HepG2 (cell line): ENCODE results near the gene B3GNT5. TPM values are rescaled to one million over a fixed set of nuclear protein-coding genes. Genes with fewer than 3 reads are reported as not detected.

Source experiments
- ATAC-seq: fragments of 200-7000 bp; cut with Tn5 transposase; 3 replicates; pipeline ENCODE4 v1.9.1; 2020; ENCODE audit warnings: mild to moderate bottlenecking, moderate library complexity
- BruUV-seq: library from RNA; stranded (reverse); fragments of 400-500 nt; replicated peaks from 2 replicates; lab custom pipeline; 2021; lab: Mats Ljungman, UMichigan
- CTCF ChIA-PET: fragments of 300-600 bp; formaldehyde crosslinking; extraction: SDS; loops from one replicate; lab custom pipeline; 2021; ENCODE audit warnings: low total read pairs, inconsistent platforms, low intra/inter-chr PET ratio; lab: Yijun Ruan, JAX
- POLR2A ChIA-PET: fragments of 350-600 bp; sonication (Branson Sonifier 250); formaldehyde crosslinking; loops from one replicate; lab custom pipeline; 2020; ENCODE audit warnings: antibody characterized with exemption, inconsistent platforms; lab: Yijun Ruan, JAX
- DNase-seq: peaks from one replicate; pipeline ENCODE4 v3.0.0-alpha.2; 2015; ENCODE audit warnings: low spot score
- FAIRE-seq: peaks from 3 replicates; lab custom pipeline; 2011; peaks lifted over from hg19 to GRCh38; lab: Jason Lieb, UNC
- H2AFZ ChIP-seq: one replicate; pipeline ENCODE4 v1.6.1; 2011; ENCODE audit warnings: low read length, inconsistent platforms
- H3K27ac ChIP-seq: fragments of 300-600 bp; 3 replicates; pipeline ENCODE4 v1.8.0; 2011; ENCODE audit warnings: mixed run types, mild to moderate bottlenecking, mixed read lengths, low read length, inconsistent platforms; ENCODE audit not compliant: insufficient read depth; ENCODE audit errors: extremely low read length
- H3K27me3 ChIP-seq, 2 experiments: fragments of 200-600 bp in 1 of 2; 2 replicates in 1 of 2; 3 replicates in 1 of 2; pipeline versions ENCODE4 v1.6.0 to v1.8.0; 2011; ENCODE audit warnings: low read length in 2 of 2, mild to moderate bottlenecking in 2 of 2, moderate library complexity in 2 of 2, inconsistent platforms in 1 of 2; ENCODE audit not compliant: insufficient read depth in 2 of 2, control insufficient read depth in 1 of 2
- H3K36me3 ChIP-seq, 2 experiments: fragments of 200-600 bp in 1 of 2; replicated peaks in 1 of 2; 2 replicates in 1 of 2; 3 replicates in 1 of 2; pipeline versions ENCODE4 v1.5.1 to v1.8.0; 2011; ENCODE audit warnings: low read length in 2 of 2, inconsistent platforms in 1 of 2; ENCODE audit not compliant: insufficient read depth in 2 of 2, control insufficient read depth in 1 of 2
- H3K4me1 ChIP-seq: 2 replicates; pipeline ENCODE4 v1.5.1; 2012; ENCODE audit warnings: low read length, inconsistent platforms; ENCODE audit not compliant: insufficient read depth
- H3K4me2 ChIP-seq: 2 replicates; pipeline ENCODE4 v1.6.0; 2011; ENCODE audit warnings: low read depth, low read length, inconsistent platforms
- H3K4me3 ChIP-seq, 3 experiments: fragments of 200-600 bp in 1 of 3; sonication (generic), shearing (Covaris generic) in 1 of 3; replicated peaks in 1 of 3; 2 replicates each; pipeline ENCODE4 v1.5.1; 2011 to 2016; ENCODE audit warnings: low read length in 3 of 3, inconsistent platforms in 2 of 3, low read depth in 2 of 3, mild to moderate bottlenecking in 2 of 3, control low read depth in 1 of 3, mixed read lengths in 1 of 3; ENCODE audit not compliant: insufficient read depth in 1 of 3
- H3K79me2 ChIP-seq: one replicate; pipeline ENCODE4 v1.6.1; 2011; ENCODE audit warnings: low read length, inconsistent platforms; ENCODE audit not compliant: insufficient read depth
- H3K9ac ChIP-seq: 2 replicates; pipeline ENCODE4 v1.6.0; 2011; ENCODE audit warnings: mild to moderate bottlenecking, low read depth, low read length, inconsistent platforms; ENCODE audit not compliant: insufficient read depth
- H3K9me3 ChIP-seq: 2 replicates; pipeline ENCODE4 v1.5.1; 2012; ENCODE audit warnings: mild to moderate bottlenecking, low read length
- H4K20me1 ChIP-seq: 2 replicates; pipeline ENCODE4 v1.6.0; 2011; ENCODE audit warnings: inconsistent platforms, mild to moderate bottlenecking, low read length, moderate library complexity; ENCODE audit not compliant: insufficient read depth
- ATF7 ChIP-seq, 2 experiments: fragments of 450-650 bp in 1 of 2; sonication (generic) in 1 of 2; formaldehyde crosslinking in 1 of 2; IDR thresholded peaks; 2 replicates each; pipeline versions ENCODE4 v1.4.0 to v1.6.1; 2016 to 2020; ENCODE audit warnings: antibody characterized with exemption in 1 of 2, mild to moderate bottlenecking in 1 of 2, missing genetic modification reagents in 1 of 2
- SNAPC4 ChIP-seq: sonication (generic); formaldehyde crosslinking; IDR thresholded peaks from 2 replicates; pipeline ENCODE4 v1.4.0; 2020; ENCODE audit warnings: mild to moderate bottlenecking, missing genetic modification reagents
- ZBTB33 ChIP-seq: sonication (generic); formaldehyde crosslinking; IDR thresholded peaks from 2 replicates; pipeline ENCODE4 v1.4.0; 2020; ENCODE audit warnings: missing genetic modification reagents
- ZBTB40 ChIP-seq, 2 experiments: fragments of 450-650 bp in 1 of 2; sonication (generic) in 1 of 2; formaldehyde crosslinking in 1 of 2; IDR thresholded peaks; 2 replicates each; pipeline versions ENCODE4 v1.6.1 to v1.8.0; 2016 to 2022; ENCODE audit warnings: antibody characterized with exemption in 1 of 2, mild to moderate bottlenecking in 1 of 2, missing genetic modification reagents in 1 of 2
- ZSCAN25 ChIP-seq: sonication (generic); formaldehyde crosslinking; IDR thresholded peaks from 2 replicates; pipeline ENCODE4 v1.8.0; 2022; ENCODE audit warnings: mild to moderate bottlenecking, missing genetic modification reagents
- WGBS: methylation state at CpG from one replicate; pipeline ENCODE4 v1.1.6; 2017; ENCODE audit warnings: low lambda C conversion rate; 5-methylcytosine and 5-hydroxymethylcytosine counted together
- in situ Hi-C: cut with HindIII; loops from 2 replicates; pipeline ENCODE4 v1.10.0; 2017; ENCODE audit warnings: low pct_unique_long_range_greater_than_20kb; ENCODE audit not compliant: extremely low pct_ligation_motif_present
- intact Hi-C: fragments of 100-400 bp; cut with micrococcal nuclease; formaldehyde crosslinking; loops from one replicate; pipeline ENCODE4 v1.10.0; 2022; ENCODE audit not compliant: unreplicated experiment
- polyA plus RNA-seq, 8 experiments: library from polyadenylated mRNA; depleted of rRNA in 3 of 8; stranded (reverse) in 7 of 8; unstranded in 1 of 8; fragments of >200 nt; fragmentation: Illumina TruSeq in 4 of 8; extraction: Trizol in 4 of 8; gene quantifications; 2 replicates each; pipeline versions ENCODE4 v1.2.1 to v1.2.3, GENCODE V29; 2011 to 2016; ENCODE audit warnings: low read depth in 4 of 8, missing spikeins in 1 of 8, mixed read lengths in 1 of 8; ENCODE audit not compliant: insufficient read depth in 1 of 8
- total RNA-seq, 5 experiments: library from RNA; depleted of rRNA; stranded (reverse); fragments of >200 nt; fragmentation: Illumina TruSeq; extraction: Trizol; gene quantifications; 2 replicates each; pipeline ENCODE4 v1.2.3, GENCODE V29; 2016; ENCODE audit warnings: low read depth in 1 of 5

B3GNT5 gene
- total and polyA plus RNA-seq, 2 of the 13 experiments (the other 11 are each of a cell fraction or from before 2014, with no cell fraction given), result not detected

DNA sequence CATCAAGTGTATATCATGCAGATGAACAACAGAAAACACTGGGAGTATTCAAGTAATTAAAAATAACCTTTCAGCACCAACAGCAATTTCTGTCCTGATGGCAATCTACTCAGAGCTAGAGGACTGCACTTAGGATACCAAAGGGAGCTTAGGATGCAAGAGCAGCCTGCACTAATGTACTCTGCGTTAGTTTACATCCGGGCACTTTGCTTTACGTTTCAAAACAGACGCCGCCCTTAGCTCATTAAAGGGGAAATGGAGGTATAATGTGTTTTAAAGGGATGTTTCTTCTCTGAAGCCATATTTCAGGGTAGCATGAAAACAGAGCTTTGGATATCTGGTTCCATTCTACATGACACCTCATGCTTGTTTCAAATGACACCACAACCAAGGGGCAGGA, 14.0 kb upstream of the B3GNT5 start (continued):
- TF ChIP-seq SNAPC4 (CRISPR knock-in tag) (no peak), ZSCAN25 (CRISPR knock-in tag) (no peak)
- TF ChIP-seq, all 625 proteins: peak for 0

DNA sequence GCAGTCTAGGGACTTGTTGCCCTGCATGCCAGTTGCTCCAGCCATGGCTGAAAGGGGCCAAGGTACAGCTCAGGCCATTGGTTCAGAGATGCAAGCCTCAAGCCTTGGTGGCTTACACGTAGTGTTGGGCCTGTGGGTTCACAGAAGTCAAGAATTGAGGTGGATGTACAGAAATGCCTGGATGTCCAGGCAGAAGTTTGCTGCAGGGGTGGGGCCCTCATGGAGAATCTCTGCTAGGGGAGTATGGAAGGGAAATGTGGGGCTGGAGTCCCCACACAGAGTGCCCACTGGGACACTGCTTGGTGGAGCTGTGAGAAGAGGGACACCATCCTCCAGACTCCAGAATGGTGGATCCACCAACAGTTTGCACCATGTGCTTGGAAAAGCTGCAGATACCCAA, 10.6 kb upstream of the B3GNT5 start:
- H3K4me1 ChIP-seq, result no peaks in the 10 kb centered on the region
- DNase-seq (no peak), FAIRE-seq (no peak), ATAC-seq (no peak)
- no peaks in the 10 kb centered on the region for H4K20me1 ChIP-seq
- no TSS peak for BruUV-seq
- H3K4me3 ChIP-seq, result no peak overlapping the region
- WGBS, result 0% methylated on average over 1 of the region's 1 CpG
- H3K9me3 ChIP-seq, result peaks cover 15% of the 10 kb centered on the region
- H3K27me3 ChIP-seq, result no peaks in the 10 kb centered on the region
- ChIA-PET POLR2A (no interaction called here), CTCF (no interaction called here)
- H3K79me2 ChIP-seq, result no peaks in the 10 kb centered on the region
- H2AFZ ChIP-seq, result no peak overlapping the region
- H3K36me3 ChIP-seq, result no peaks in the 10 kb centered on the region
- no peak overlapping the region for H3K4me2 ChIP-seq
- intact Hi-C loops, result no loop called here
- in situ Hi-C loops, result no loop called here
- no peak overlapping the region for H3K27ac ChIP-seq
- H3K9ac ChIP-seq, result no peak overlapping the region
- TF ChIP-seq ZBTB33 (CRISPR knock-in tag) (no peak), ZBTB40 (IDR thresholded peaks at IDR 0.05) (no peak), ZBTB40 (CRISPR knock-in tag; IDR thresholded peaks at IDR 0.05) (no peak), ATF7 (IDR thresholded peaks at IDR 0.05) (no peak), ATF7 (CRISPR knock-in tag; IDR thresholded peaks at IDR 0.05) (no peak)
